GM12892 (cell line): ENCODE results near the gene KIF23.

ENCODE experiments used
- POLR2A ChIP-seq: IDR thresholded peaks from 2 replicates; pipeline ENCODE4 v1.6.1; 2011; ENCODE audit warnings: low read depth, low read length, control low read depth
- TAF1 ChIP-seq: IDR thresholded peaks from 2 replicates; pipeline ENCODE4 v1.6.1; 2011; ENCODE audit warnings: low read depth, mild to moderate bottlenecking, control low read depth, low read length, borderline replicate concordance

DNA sequence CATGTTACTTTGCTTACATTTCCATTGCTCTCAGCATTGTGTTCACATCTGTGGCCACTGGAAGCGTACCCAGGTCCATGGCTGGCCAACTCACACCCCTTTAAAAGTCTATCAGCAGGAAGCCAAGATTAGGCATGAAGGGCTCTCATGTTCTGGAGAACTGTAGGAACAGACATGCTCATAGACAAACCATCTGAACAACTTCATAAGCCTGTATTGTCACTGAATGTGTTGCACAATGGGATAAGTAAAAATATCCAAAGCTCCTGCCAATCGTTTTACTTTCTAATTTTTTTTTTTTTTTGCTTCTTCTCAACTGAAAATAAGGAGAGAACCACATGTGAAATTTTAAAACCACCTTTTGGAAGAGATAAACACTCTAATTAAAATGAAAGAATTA lies 44.9 kb downstream of the KIF23 start:
- TF ChIP-seq POLR2A: no peak
- no peak for TF ChIP-seq TAF1
